A549 (cell line): Measurements from ENCODE around the gene WTIP. TPM values are rescaled to one million over a fixed set of nuclear protein-coding genes. Genes with fewer than 3 reads are reported as not detected.

Source experiments
- ATAC-seq, 2 experiments: fragments of 200-7000 bp in 1 of 2; fragments of >200 bp in 1 of 2; cut with Nextera tagmentation in 1 of 2; cut with Tn5 transposase in 1 of 2; 3 replicates each; pipeline versions ENCODE4 v1.8.0 to v1.9.1; 2018 to 2020; ENCODE audit warnings: mild to moderate bottlenecking in 1 of 2, moderate library complexity in 1 of 2
- CTCF ChIA-PET: fragments of 300-600 bp; sonication (Branson Sonifier 250); formaldehyde crosslinking; extraction: SDS; loops from one replicate; lab custom pipeline; 2021; ENCODE audit warnings: antibody characterized with exemption, inconsistent platforms; lab: Yijun Ruan, JAX
- POLR2A ChIA-PET: fragments of 350-600 bp; formaldehyde crosslinking; extraction: SDS; loops from one replicate; lab custom pipeline; 2021; ENCODE audit warnings: antibody characterized with exemption, inconsistent platforms; lab: Yijun Ruan, JAX
- DNase-seq, 2 experiments: peaks; one replicate each; pipeline versions ENCODE4 v3.0.0 to v3.0.0-alpha.2; 2011 to 2016; ENCODE audit warnings: low read depth in 1 of 2, low spot score in 1 of 2
- FAIRE-seq: peaks from 2 replicates; lab custom pipeline; 2011; peaks lifted over from hg19 to GRCh38; lab: Jason Lieb, UNC
- H3K27ac ChIP-seq, 2 experiments: fragments of >200 bp; sonication (Bioruptor Twin); formaldehyde crosslinking; 3 replicates each; pipeline ENCODE4 v1.5.1; 2016 to 2017
- H3K4me1 ChIP-seq: fragments of >200 bp; sonication (Bioruptor Twin); formaldehyde crosslinking; 3 replicates; pipeline ENCODE4 v1.6.1; 2016
- H3K4me2 ChIP-seq: fragments of >200 bp; sonication (Bioruptor Twin); formaldehyde crosslinking; 3 replicates; pipeline ENCODE4 v1.6.1; 2016
- H3K4me3 ChIP-seq: fragments of >200 bp; sonication (Bioruptor Twin); formaldehyde crosslinking; 3 replicates; pipeline ENCODE4 v1.5.1; 2016
- H3K9me3 ChIP-seq: fragments of >200 bp; sonication (Bioruptor Twin); formaldehyde crosslinking; 3 replicates; pipeline ENCODE4 v1.6.1; 2016
- BCL3 ChIP-seq: fragments of >200 bp; sonication (Bioruptor Twin); formaldehyde crosslinking; IDR thresholded peaks from 3 replicates; pipeline ENCODE4 v1.6.1; 2016
- CEBPB ChIP-seq, 2 experiments: fragments of >200 bp in 1 of 2; sonication (Bioruptor Twin) in 1 of 2; formaldehyde crosslinking in 1 of 2; IDR thresholded peaks; 2 replicates each; pipeline ENCODE4 v1.6.1; 2012 to 2016
- CHD2 ChIP-seq: fragments of 150-350 bp; IDR thresholded peaks from 2 replicates; pipeline ENCODE4 v1.6.1; 2014; ENCODE audit warnings: low read length; ENCODE audit not compliant: partially characterized antibody
- EHF ChIP-seq: fragments of 250-450 bp; sonication (Bioruptor Pico); IDR thresholded peaks from 2 replicates; pipeline ENCODE4 v1.5.0; 2020; ENCODE audit warnings: mild to moderate bottlenecking
- EHMT2 ChIP-seq: fragments of 200-600 bp; sonication (generic); IDR thresholded peaks from 2 replicates; pipeline ENCODE4 v1.6.1; 2016; ENCODE audit warnings: antibody characterized with exemption, low read depth, mild to moderate bottlenecking, moderate library complexity
- EP300 ChIP-seq, 2 experiments: fragments of >200 bp; sonication (Bioruptor Twin); formaldehyde crosslinking; IDR thresholded peaks; 2 replicates in 1 of 2; 3 replicates in 1 of 2; pipeline ENCODE4 v1.6.1; 2016 to 2017
- ESRRA ChIP-seq: fragments of 150-350 bp; IDR thresholded peaks from 2 replicates; pipeline ENCODE4 v1.6.1; 2014; ENCODE audit warnings: mild to moderate bottlenecking, low read length, borderline replicate concordance
- FOSB ChIP-seq: fragments of 250-450 bp; sonication (Bioruptor Pico); IDR thresholded peaks from 2 replicates; pipeline ENCODE4 v1.5.0; 2020; ENCODE audit warnings: mild to moderate bottlenecking, moderate library complexity
- HMGXB4 ChIP-seq: fragments of 250-450 bp; sonication (Bioruptor Pico); IDR thresholded peaks from 2 replicates; pipeline ENCODE4 v1.5.0; 2021; ENCODE audit warnings: mild to moderate bottlenecking, moderate library complexity, borderline replicate concordance
- HOXB5 ChIP-seq: fragments of 250-450 bp; sonication (Bioruptor Pico); IDR thresholded peaks from 2 replicates; pipeline ENCODE4 v1.5.0; 2020; ENCODE audit warnings: mild to moderate bottlenecking, moderate library complexity
- JUN ChIP-seq, 2 experiments: fragments of >200 bp; sonication (Bioruptor Twin); formaldehyde crosslinking; IDR thresholded peaks; 2 replicates in 1 of 2; 3 replicates in 1 of 2; pipeline ENCODE4 v1.6.1; 2016 to 2017
- MAFK ChIP-seq: fragments of 450-650 bp; IDR thresholded peaks from 2 replicates; pipeline ENCODE4 v1.6.1; 2014; ENCODE audit not compliant: partially characterized antibody
- MAZ ChIP-seq: fragments of 150-350 bp; IDR thresholded peaks from 2 replicates; pipeline ENCODE4 v1.6.1; 2014; ENCODE audit warnings: antibody characterized with exemption, low read depth, low read length, borderline replicate concordance
- NR3C1 ChIP-seq: fragments of >200 bp; sonication (Bioruptor Twin); formaldehyde crosslinking; IDR thresholded peaks from 3 replicates; pipeline ENCODE4 v1.6.1; 2017
- POLR2AphosphoS2 ChIP-seq: conservative IDR thresholded peaks from 2 replicates; pipeline ENCODE4 v1.6.1; 2012; ENCODE audit warnings: low read length, improper control_type of control experiment, inconsistent platforms
- RAD21 ChIP-seq, 2 experiments: fragments of >200 bp in 1 of 2; sonication (Bioruptor Twin) in 1 of 2; formaldehyde crosslinking in 1 of 2; IDR thresholded peaks in 1 of 2; conservative IDR thresholded peaks in 1 of 2; 2 replicates in 1 of 2; 3 replicates in 1 of 2; pipeline ENCODE4 v1.6.1; 2012 to 2018; ENCODE audit warnings: inconsistent platforms in 1 of 2
- RFX5 ChIP-seq: fragments of 450-650 bp; IDR thresholded peaks from 2 replicates; pipeline ENCODE4 v1.7.1; 2014; ENCODE audit warnings: antibody characterized with exemption, mild to moderate bottlenecking, moderate library complexity
- SMC3 ChIP-seq: fragments of >200 bp; sonication (Bioruptor Twin); formaldehyde crosslinking; IDR thresholded peaks from 3 replicates; pipeline ENCODE4 v1.6.1; 2018; ENCODE audit warnings: inconsistent platforms
- ZFP36 ChIP-seq: fragments of 450-650 bp; IDR thresholded peaks from 2 replicates; pipeline ENCODE4 v1.6.1; 2014; ENCODE audit warnings: borderline replicate concordance; ENCODE audit not compliant: partially characterized antibody
- ZNF302 ChIP-seq: fragments of 250-450 bp; sonication (Bioruptor Pico); IDR thresholded peaks from 2 replicates; pipeline ENCODE4 v1.9.0; 2021; ENCODE audit warnings: inconsistent platforms, mild to moderate bottlenecking, moderate library complexity
- WGBS: methylation state at CpG from one replicate; pipeline ENCODE4 v1.1.6; 2017; ENCODE audit errors: missing lambda C conversion rate; 5-methylcytosine and 5-hydroxymethylcytosine counted together
- polyA plus RNA-seq, 4 experiments: library from polyadenylated mRNA; depleted of rRNA in 3 of 4; stranded (reverse); fragments of >200 nt; fragmentation: RNase III in 1 of 4; extraction: RNeasy Plus Mini Kit Qiagen cat#74134 plus additional on column Dnase treatment in 1 of 4; gene quantifications; 2 replicates in 3 of 4; 3 replicates in 1 of 4; pipeline ENCODE4 v1.2.3, GENCODE V29; 2011 to 2017
- TF ChIP-seq, protein P1 (sequence below): fragments of >200 bp; sonication (Bioruptor Twin); formaldehyde crosslinking; IDR thresholded peaks from 3 replicates; pipeline ENCODE4 v1.5.1; 2016
- TF ChIP-seq, protein P2 (sequence below): fragments of 250-450 bp; sonication (Bioruptor Pico); IDR thresholded peaks from 2 replicates; pipeline ENCODE4 v1.5.0; 2020; ENCODE audit warnings: low read depth, mild to moderate bottlenecking, moderate library complexity
- TF ChIP-seq, protein P3 (sequence below): IDR thresholded peaks from 2 replicates; pipeline ENCODE4 v1.6.1; 2012

The WTIP gene
- polyA plus RNA-seq, 2 of the 4 experiments (the other 2 are of a cell fraction) = 18.8 to 21.2 TPM

DNA sequence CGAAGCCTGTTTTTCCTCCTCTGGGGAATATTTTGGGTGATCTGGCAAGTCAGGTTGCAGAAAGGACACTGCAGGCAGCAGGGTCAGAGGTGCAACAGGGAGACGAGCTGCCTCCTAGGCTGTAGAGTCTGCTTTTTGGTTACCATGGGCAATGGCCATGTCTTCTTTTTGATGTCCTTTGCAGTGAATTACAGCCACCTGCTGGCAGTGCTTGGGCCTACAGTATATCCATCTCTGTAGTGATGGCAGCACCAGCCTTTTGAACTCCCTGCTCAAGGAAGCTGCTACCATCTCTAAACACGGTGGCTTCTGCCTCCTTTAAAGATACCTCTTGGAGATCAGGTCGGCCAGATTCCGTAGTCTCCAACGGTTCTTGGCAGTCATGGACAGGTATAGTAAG is 73.9 kb downstream of the WTIP start:
- no peak overlapping the region for H3K4me3 ChIP-seq
- peaks cover 36% of the 10 kb centered on the region for H3K9me3 ChIP-seq
- ChIA-PET CTCF (interaction anchor here (1.7 kb wide), 1 partner anchor 12 kb away, joined by 5 read pairs; no protein-coding TSS in a partner anchor), POLR2A (no interaction called here)
- 12% methylated on average over 6 of the region's 6 CpGs for WGBS
- TF ChIP-seq, protein P1, sequence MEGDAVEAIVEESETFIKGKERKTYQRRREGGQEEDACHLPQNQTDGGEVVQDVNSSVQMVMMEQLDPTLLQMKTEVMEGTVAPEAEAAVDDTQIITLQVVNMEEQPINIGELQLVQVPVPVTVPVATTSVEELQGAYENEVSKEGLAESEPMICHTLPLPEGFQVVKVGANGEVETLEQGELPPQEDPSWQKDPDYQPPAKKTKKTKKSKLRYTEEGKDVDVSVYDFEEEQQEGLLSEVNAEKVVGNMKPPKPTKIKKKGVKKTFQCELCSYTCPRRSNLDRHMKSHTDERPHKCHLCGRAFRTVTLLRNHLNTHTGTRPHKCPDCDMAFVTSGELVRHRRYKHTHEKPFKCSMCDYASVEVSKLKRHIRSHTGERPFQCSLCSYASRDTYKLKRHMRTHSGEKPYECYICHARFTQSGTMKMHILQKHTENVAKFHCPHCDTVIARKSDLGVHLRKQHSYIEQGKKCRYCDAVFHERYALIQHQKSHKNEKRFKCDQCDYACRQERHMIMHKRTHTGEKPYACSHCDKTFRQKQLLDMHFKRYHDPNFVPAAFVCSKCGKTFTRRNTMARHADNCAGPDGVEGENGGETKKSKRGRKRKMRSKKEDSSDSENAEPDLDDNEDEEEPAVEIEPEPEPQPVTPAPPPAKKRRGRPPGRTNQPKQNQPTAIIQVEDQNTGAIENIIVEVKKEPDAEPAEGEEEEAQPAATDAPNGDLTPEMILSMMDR = 0 out of 3 replicates have a peak, but pooled peaks have one; percentile 15
- TF ChIP-seq NR3C1 (no peak), RAD21 (conservative IDR thresholded peaks at IDR 0.05 in 1 of 2, IDR thresholded peaks at IDR 0.05 in 1 of 2) (peak; percentile 34 to 68; a peak in 3 of 5 replicates)
- no peak overlapping the region for H3K27ac ChIP-seq
- H3K4me2 ChIP-seq = no peak overlapping the region
- H3K4me1 ChIP-seq = no peaks in the 10 kb centered on the region
- DNase-seq (peak; percentile 18 to 64), FAIRE-seq (peak; percentile 84), ATAC-seq (peak; percentile 63 to 87)

DNA sequence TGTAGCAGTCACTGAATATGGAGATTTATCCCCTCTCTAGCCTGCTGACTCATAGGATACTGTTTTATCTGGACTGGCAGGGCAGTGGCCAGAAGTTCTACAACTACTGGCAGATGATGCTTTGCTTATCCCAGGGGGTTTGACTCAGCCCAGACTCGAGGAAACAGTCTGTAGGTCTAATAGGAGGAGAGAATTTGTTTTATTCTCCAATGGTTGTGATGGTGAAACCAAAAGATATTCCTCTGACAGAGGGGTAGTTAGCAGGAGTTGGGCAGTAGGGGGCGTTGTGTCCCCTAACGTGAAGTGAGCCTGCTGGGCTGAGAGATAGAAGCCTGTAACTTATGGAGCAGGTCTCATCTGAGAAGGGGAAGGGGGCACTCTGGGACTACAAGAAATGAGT is 74.9 kb downstream of the WTIP start:
- POLR2A ChIA-PET = no interaction called here
- peak; percentile 68 for FAIRE-seq

DNA sequence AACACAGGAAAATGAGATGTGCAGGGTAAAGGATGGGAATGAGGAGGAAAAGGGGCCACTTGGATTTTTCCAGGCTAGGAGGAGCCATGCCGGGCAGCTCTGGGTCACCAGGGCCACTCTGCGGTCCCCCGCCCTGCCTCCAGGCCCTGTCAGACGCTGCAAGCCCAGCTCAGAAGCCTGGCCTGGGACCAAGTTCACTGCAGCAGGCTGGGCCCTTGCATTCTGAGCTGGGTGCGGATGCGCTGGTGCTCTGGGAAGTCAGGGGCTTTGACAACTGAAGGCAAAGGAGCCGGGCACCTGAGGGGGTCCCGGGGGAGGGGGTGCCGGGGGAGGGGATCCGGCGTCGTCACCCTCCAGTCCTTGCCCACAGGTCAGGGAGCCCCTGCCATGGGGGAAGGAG is 77.5 kb downstream of the WTIP start:
- H3K4me3 ChIP-seq = no peak overlapping the region
- 0 out of 3 replicates have a peak, but pooled peaks cover 16% of the 10 kb centered on the region for H3K9me3 ChIP-seq
- FAIRE-seq = no peak
- H3K27ac ChIP-seq = no peak overlapping the region
- TF ChIP-seq POLR2AphosphoS2 = no peak
- no peak for TF ChIP-seq ZFP36
- TF ChIP-seq JUN (IDR thresholded peaks at IDR 0.05) = no peak
- no peak for TF ChIP-seq ZNF302 (CRISPR knock-in tag)
- no peak for TF ChIP-seq EHMT2
- no peak for TF ChIP-seq RFX5
- no peak for TF ChIP-seq CEBPB (IDR thresholded peaks at IDR 0.05)
- no peak for TF ChIP-seq MAFK
- TF ChIP-seq HOXB5 (CRISPR knock-in tag) = no peak
- no peak for TF ChIP-seq EHF
- TF ChIP-seq ESRRA = no peak
- no peak for TF ChIP-seq HMGXB4 (CRISPR knock-in tag)
- TF ChIP-seq EP300 (IDR thresholded peaks at IDR 0.05) = no peak
- 35% methylated on average over 8 of the region's 12 CpGs for WGBS
- no peaks in the 10 kb centered on the region for H3K4me1 ChIP-seq
- ChIA-PET POLR2A (no interaction called here), CTCF (interaction anchor here (1.4 kb wide), 1 partner anchor 10 kb away, joined by 4 read pairs; no protein-coding TSS in a partner anchor)
- no peak for DNase-seq
- ATAC-seq = no peak
- no peak overlapping the region for H3K4me2 ChIP-seq

More for the DNA sequence above, 74.9 kb downstream of the WTIP start:
- H3K27ac ChIP-seq = no peak overlapping the region
- CTCF ChIA-PET = interaction anchor here (1.5 to 1.7 kb wide), 2 partner anchors 11 to 19 kb away, joined by 4 to 5 read pairs; no protein-coding TSS in a partner anchor
- DNase-seq (peak in 1 of 2 experiments; percentile 27), ATAC-seq (peak in 1 of 2 experiments; percentile 71; a peak in 3 of 6 replicates)
- H3K4me2 ChIP-seq = no peak overlapping the region
- TF ChIP-seq, protein P2, sequence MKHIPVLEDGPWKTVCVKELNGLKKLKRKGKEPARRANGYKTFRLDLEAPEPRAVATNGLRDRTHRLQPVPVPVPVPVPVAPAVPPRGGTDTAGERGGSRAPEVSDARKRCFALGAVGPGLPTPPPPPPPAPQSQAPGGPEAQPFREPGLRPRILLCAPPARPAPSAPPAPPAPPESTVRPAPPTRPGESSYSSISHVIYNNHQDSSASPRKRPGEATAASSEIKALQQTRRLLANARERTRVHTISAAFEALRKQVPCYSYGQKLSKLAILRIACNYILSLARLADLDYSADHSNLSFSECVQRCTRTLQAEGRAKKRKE (CRISPR knock-in tag) = no peak
- TF ChIP-seq, protein P3, sequence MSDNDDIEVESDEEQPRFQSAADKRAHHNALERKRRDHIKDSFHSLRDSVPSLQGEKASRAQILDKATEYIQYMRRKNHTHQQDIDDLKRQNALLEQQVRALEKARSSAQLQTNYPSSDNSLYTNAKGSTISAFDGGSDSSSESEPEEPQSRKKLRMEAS = no peak
- TF ChIP-seq SMC3 (no peak), MAZ (no peak), BCL3 (no peak), FOSB (no peak), EHF (no peak), RAD21 (conservative IDR thresholded peaks at IDR 0.05 in 1 of 2, IDR thresholded peaks at IDR 0.05 in 1 of 2) (peak in 1 of 2 experiments; percentile 42; a peak in 2 of 5 replicates), CHD2 (no peak), RFX5 (no peak)
- TF ChIP-seq, protein P1 = peak; percentile 25; the same call in 2 of the 3 replicates
- 0% methylated on average over 3 of the region's 3 CpGs for WGBS
- H3K9me3 ChIP-seq = peaks cover 26% of the 10 kb centered on the region
- no peaks in the 10 kb centered on the region for H3K4me1 ChIP-seq
- H3K4me3 ChIP-seq = no peak overlapping the region
